HG02852 (cell line): ENCODE measurements around the gene TIMM10B.

ENCODE experiments used
- ATAC-seq: cut with Tn5 transposase; IDR thresholded peaks from one replicate; pipeline ENCODE4 v1.9.1; 2021; ENCODE audit warnings: mild to moderate bottlenecking, moderate library complexity; ENCODE audit not compliant: unreplicated experiment

The TIMM10B gene, protein sequence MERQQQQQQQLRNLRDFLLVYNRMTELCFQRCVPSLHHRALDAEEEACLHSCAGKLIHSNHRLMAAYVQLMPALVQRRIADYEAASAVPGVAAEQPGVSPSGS

DNA sequence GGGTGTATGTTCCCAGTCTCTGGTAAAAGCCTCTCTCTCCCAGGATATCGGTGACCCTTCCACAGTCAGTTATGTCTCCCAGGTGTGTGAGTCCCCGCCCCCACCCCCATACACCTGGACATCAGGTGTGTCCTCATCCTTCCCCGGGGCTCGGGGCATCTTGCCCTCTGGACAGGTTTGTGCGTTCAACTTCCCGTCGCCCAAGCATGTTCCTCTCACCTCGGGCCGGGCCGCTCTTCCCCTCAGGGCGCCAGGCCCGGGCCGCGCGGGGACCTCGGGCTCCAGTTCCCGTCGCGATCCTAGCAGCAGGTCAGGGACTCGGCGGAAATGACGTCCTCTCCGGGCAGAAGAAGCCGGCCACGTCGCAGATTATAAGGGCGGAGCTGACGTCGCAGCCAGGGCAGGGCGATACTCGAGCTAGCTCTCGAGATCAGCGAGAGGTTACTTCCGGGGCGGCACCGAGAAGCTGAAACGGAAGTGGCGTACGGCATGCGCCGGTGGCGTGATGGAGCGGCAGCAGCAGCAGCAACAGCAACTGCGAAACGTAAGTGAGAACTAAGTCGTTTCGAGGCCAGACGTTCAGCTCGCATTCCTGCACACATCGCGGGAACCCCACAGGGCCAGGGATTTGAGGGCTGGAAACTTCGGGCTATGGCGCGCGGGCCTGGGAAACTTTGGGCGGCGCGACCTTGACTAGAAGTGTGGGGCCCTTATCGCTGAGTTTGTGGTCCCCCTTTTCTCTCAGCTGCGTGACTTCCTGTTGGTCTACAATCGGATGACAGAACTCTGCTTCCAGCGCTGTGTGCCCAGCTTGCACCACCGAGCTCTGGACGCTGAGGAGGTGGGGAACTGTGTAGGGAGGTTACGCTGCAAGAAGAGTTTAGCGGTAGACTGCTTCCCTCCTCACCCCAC is at the start of gene TIMM10B, which contains the start of gene ARFIP2:
TIMM10B (plus strand) TSS at position 490 of the 912 bp plus-strand sequence; CDS start at position 506, 16 bp downstream.
ARFIP2 (minus strand) TSS at position 320 of the 912 bp plus-strand sequence. CDS start 910 bp downstream, outside the sequence.
- peak; percentile 99 for ATAC-seq

DNA sequence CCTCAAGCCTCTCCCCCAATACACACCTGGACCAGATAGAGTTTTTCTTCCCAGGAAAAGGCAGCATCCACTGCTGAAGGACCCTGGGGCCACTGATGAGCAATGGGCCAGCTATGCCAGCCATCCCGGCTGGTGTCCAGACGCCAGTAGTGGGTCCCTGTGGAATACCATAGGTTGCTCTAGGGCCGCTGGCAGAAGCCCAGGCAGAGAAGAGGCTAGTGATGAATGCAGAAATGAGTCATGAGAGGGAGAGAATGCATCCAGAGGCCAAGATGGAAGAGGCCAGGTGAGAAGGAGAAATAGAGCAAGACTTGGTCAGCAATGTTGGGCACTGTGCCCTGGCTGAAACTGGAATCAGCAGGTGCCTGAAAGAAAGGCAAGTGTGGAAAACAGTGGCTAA is 49.4 kb upstream of the TIMM10B start:
- ATAC-seq = no peak

DNA sequence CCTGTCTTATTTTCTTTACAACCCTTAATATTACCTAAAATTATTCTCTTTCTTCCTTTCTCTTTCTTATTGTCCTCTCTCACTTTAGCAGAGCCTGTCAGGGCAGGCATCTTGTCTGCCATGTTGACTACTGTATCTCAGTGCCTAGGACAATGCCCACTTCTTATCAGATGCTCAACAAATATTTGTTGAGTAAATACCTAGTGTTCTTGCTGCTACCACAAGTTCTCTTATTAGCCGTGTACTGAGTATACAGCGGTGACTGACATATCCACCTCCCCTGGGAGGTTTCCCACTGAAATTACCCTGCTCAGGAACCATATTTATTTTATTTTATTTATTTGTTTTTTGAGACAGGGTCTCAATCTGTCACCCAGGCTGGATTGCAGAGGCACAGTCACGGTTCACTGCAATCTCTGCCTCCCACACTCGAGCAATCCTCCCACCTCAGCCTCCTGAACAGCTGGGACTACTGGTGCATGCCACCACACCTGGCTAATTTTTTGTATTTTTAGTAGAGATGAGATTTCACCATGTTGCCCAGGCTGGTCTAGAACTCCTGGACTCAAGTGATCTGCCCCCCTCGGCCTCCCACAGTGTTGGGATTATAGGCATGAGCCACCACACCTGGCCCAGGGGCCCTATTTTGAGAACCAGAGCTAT is 47.2 kb upstream of the TIMM10B start:
- peak; percentile 50 for ATAC-seq

DNA sequence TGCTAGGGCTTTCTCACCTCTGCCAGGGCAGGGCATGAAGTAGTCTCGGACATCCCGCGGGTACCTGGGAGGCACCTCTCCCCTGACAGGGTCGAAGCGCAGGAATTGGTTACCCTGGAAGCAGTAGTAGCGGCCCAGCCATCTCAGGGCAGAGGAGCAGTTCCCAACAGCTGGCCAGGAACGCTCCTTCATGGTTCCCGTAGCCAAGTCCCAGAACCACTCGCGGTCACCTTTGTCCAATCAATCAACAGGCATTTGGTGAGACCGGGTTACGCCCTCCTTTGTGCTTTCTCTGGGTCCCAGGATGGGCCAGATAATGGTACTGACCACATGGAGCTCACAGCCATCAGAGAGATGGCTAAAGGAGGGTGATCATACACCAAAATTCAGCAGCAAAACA is 43.9 kb upstream of the TIMM10B start:
- ATAC-seq = no peak

DNA sequence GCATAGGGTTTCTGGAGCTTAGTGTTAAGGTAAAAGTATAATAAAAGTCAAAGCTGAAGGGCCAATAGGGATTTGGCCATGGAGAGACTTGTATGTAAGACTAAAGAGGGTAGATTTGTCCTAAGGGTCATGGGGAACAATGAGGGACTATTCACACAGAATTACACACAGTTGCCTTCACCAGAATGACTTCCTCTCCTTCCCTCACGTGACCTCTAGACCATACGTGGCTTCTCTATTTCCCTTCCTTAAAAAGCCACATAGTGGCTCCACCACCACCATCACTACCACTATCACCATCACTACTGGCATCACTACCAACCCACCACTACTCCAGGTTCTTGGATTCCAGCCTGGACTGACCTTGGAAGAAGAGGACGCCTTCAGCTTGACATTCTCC is 43.3 kb upstream of the TIMM10B start:
- no peak for ATAC-seq

DNA sequence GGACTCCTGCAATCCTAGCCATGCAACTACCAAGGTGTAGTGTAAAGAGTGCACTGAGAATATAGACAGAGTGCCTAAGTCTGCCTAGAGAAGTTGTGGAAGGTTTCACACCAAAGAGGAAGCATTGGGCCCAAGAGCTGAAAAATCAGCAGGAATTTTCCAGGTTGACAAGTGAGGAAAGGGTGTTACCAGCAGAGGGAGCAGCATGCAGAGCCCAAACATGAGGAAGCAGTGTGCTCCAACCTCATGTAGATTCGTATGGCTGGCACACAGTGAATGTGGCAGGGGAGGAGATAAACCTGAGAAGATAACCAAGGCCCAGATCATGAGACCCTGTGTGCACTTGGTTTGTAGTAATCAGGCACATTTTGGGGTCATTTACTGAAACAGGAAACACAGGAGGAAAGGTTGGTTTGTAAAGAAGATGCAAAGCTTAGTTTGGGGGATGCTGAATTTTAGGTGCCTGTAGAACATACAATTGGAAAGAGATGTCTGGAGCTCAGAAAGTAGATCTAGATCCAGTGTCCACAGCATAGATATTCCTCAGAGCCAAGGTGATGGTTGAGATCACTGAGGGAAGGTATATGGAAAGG is 42.2 kb upstream of the TIMM10B start:
- ATAC-seq = no peak

DNA sequence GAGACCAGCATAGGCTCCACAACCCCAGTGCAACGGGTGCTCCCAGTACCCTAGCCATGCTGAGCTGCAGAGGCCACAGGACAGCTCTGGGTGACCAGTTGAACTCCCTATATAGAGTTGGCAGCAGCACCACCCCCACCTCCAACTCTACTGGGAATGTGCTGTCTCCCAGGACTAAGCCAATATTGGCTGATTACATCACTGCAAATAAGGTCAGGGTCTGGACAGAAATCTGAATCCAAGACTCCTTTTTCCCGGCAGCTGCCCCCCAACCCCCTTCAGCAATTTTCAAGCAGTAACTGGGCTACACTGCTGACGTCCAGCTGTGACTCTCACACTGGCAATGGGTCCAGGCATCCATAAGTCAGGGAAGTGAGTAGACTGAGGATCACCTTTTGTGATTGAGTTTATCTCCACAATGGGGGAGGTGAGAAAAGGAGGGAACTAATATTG is 40.4 kb upstream of the TIMM10B start, which contains the start of gene HPX:
HPX (minus strand) TSS at position 82 of the 453 bp plus-strand sequence; CDS start at position 58, 24 bp downstream.
- ATAC-seq = no peak

DNA sequence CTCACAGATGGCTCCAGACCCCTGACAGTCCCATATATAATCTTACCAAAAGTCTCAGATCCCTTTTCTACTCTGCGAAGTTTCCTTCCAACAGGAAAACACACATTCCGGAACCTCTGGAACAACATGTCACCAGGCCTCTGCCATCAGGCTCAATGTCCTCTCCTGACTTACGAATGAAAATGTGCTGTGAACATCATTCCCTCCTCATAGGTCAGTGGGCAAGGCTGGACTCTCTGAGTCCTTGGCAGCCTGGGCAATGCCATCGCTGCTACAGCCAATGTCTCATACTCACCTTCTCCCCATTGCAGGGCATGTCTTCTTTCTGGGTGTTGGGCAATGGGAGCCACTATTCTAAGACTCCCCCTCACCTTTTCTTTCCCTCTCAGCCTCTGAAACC is 38.9 kb upstream of the TIMM10B start:
- no peak for ATAC-seq

DNA sequence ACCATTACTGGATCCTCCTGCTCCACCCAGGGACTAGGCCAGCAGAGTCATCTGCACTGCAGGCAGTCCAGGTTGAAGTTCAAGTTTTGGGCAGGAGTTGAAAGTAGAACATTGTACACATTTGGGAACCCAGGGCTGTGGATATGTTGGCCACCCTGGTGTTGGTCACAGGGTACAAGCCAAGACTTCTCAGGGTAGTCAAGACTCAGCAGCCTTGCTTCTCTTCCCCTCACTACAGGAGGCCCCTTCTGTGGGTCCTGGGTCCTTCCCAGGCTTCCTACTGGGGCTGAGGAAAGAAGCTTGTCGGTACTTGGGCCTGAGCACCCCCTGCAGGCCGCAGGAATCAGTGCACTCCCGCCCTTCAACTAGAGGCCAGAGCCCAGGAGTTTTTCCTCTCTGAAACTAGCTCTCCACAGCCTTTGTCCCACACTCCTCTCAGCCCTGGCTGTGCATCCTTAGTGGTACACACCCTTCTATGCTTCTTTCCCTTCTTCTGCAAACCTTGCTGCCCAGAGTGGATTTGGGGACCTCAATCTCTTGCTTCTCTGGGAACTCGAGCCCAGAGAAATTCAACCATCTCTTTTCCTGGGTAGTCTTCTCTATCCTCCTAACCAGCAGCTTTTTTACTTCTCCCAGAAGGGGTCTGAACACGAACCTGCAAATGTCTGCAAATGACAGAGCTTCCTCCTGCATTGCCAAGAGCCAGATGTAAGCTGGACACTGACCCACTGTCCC is 37.9 kb upstream of the TIMM10B start:
- peak; percentile 73 for ATAC-seq

DNA sequence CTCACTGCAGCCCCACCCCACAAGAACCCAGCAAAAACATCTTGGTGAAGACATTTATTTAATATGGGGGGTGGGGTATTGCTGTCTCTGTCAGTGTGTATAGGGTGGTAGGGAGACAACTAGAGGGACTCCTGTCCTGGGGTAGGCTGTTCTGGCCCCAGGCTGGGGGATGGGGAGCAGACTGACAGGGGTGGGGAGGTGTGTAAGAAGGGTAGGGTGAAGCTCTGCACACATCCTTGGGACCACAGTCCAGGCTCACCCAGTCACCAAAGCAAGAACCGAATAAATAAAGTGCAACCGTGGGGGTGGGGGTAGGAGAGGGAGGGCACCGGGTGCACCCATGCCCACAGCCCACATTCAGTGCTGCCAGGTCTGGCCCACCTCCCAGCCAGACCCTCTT is 32.7 kb upstream of the TIMM10B start:
- ATAC-seq = no peak

DNA sequence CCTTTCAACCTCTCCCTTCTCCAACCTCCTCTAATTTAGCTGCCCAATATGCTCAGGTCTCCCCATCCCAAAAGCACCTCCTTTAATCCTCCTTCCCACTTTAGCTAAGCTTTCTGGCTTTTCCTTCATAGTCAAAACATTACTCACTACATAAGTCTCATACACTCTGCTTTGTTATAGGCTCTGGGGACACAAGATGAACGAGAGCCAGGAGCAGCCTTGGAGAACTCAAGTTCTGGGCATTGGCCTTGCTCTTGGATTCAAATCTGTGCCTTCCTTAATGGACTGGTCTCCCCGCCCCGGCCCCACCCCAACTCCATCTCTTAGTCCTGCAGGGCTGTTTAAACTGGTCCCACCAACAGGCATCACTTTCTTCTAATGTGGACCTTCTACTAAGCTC is 29.1 kb upstream of the TIMM10B start:
- ATAC-seq = no peak

DNA sequence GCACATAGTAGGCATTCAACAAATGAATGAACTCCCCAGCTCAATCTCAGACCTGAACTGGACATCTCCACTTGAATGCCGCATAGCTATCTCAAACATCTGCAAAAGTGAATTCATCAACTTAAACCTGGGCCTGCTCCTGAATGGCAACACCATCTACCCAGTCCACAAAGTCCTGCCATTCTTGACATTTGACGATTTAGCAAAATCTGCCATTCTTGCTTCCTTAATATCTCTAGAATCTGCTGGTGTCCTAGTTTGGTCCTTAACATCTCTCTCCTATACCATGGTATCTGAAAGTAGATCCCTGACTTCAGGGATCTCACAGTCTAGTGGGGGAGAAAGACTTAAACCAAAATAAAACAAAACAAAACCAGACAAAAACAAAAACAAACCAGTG is 28.1 kb upstream of the TIMM10B start:
- no peak for ATAC-seq

DNA sequence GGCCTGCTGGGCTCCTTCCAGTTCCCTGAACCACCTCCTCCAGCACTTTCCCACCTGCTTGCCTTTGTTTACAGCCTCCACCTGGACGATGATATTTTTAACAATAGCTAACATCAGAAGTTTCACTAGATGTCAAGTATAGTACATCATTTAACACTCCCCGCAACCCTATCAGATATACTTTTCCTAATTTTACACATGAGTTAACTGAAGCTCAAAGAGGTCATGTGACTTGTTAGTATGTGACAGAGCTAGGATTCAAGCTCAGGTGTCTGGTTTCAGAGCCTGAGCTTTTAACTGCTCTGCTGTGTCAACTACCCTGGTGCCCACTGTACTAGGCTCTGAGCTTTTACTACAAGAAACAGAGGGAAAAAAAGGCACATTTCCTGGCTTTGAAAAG is 26.2 kb upstream of the TIMM10B start:
- no peak for ATAC-seq

DNA sequence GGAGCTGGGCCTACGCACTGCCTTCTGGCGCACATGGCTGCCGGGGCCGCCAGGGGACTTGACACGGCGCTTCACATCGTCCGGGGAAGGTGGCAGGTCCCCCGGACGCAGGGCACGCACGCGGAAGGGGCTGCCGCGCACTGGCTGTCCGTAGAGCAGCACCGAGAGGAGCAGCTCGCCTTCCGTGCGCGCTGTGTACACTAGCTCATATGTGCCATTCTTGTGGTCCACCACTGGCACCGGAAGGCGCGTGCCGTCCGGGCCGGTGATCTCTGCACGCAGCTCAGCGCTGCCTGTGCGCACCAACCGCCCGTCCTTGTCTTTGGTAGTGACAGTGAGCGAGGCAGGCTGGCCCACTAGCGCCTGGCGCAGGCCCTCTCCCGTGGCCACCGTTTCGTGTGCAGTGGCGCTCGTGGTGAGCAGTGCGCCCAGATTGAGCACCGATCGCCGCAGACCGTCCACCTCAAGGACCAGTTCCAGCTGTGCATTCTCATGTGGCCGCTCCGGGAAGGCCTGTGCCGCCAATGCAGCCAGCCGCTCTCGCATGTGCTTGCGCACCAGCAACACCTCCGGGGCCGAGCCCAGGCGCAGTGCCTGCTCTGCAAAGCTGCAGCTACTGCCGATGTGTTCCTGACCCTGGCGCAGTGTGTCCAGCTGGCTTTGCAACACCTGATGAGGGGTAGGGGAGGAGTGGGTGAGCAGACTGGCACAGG is 24.8 kb upstream of the TIMM10B start:
- no peak for ATAC-seq

DNA sequence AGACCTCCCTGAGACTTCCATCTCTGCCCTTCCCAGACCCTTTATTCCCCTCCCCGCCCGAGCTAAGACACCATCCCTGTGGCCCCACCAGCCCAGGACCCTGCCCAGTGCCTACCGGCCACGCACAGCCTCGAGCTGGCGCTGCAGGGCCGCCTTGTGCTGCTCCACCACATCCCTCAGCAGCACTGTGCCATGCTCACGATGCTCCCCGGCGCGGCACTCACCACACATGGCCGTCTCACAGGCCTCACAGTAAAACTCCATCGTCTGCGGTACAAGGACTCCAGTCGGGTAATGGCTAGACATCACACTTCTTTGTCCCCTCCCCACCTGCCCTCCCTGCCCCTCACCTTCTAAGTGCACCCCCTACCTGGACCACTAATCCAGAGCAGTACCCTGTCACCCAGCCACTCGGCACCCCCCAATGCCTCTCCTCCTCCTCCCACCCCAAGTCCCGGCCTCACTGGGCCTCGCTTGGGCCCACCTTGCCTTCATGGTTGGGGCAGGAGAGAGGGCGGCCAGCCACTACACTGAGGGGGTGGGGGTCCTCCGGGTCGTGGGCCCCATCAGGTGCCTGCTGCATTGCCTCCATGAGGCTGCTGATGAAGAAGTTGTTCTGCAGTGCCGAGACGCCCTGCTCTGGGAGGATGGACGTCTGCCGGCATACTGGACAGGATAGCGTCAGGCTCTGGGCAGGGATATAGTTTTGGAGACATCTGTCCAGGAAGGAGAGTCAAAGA is 23.6 kb upstream of the TIMM10B start:
- no peak for ATAC-seq

DNA sequence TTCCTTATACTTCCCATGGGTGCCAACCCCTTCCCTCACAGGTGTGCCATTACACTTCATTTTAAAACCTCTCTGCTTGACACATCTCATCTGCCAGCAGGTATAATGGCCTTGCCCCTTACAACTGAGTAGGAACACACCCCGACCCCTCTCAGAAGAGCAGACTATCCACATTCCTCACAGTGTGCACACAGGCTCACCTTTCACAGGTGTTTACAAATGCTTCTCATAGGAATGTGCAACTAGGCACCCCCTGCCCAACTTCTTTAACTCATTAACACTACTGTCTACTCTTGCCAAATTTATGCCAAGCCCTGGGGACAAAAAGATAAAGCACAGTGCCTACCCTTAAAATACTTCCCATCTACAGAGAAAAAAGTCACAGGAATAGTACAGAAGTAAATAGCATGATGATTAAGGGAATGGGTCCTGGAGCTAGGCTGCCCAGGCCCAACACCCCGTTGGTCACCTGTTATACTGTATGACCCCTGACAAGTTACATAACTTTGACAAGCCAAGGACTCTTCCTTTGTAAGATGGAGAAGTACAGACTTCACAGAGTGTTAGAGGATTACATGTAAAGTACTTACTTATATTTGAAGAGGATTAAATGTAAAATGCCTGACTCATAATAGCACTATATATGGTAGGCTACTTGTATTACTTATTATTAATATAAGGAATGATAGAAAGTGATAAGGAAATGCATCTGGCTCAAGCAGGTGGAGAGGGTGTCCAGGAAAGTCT is 22.8 kb upstream of the TIMM10B start:
- ATAC-seq = no peak

DNA sequence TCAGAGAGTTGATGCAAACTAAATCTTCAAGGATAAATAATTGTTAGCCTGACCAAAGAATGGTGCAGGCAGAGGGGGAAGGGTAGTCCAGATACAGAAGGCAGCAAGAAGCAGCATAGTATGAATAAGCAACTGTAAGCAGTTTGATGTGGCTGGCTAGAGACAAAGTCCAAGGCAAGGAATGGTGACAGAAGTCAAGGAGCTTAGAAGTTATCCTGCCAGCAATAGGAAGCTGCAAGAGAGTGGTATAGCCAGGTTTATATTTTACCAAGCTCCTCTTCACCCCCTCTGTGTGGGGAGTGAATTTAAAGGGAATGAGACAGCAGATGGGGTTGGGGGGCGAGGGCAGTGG is 22.2 kb upstream of the TIMM10B start:
- no peak for ATAC-seq

DNA sequence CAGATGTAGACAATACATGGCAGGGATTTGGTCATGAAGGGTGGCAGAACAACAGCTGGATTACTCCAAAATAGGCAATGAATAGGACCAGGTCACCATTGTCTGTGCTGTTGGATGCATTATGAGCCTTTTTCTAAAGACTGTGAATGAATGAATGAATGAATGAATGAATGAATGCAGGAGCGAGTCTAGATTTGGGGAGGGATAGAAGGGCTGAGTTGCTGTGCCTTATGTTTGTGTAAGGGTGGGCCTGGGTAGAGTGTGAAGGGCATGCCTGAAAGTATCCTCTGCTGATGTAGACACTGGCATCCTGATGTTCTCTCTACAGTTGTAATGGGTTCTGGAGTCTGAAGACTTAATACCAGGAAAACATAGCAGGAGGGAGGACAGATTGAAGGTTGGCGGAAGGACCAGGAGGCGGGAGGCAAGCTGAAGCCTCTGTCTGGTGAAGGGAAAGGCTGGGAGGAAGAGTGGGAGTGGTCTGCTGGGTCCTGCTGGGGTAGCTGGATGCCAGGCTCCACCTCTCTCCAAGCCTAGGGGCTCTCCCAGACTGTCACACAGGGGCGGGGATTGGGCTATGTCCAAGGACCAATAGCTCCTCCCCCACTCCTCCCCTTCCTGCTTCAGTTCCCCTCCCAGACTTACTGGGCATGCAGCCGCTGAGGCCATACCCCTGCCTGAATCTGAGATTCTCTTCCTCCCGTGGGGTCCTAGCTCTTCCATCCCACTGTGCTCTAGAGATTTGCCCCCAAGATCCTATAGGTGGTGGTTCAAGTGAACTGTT is 12.4 kb upstream of the TIMM10B start:
- peak; percentile 63 for ATAC-seq
